22Rv1 (cell line): Measurements from ENCODE around the gene CNGB1.
A peak's percentile ranks its signal among the peaks of the same experiment; 100 is the strongest.

Source experiments
- H3K27ac ChIP-seq: fragments of 450-650 bp; 2 replicates; pipeline ENCODE4 v1.5.1; 2017
- CTCF ChIP-seq: fragments of 450-650 bp; IDR thresholded peaks from 2 replicates; pipeline ENCODE4 v1.5.1; 2017; ENCODE audit warnings: mild to moderate bottlenecking
- ZFX ChIP-seq: fragments of 450-650 bp; IDR thresholded peaks from 2 replicates; pipeline ENCODE4 v1.6.1; 2017; ENCODE audit warnings: antibody characterized with exemption, borderline replicate concordance

CNGB1 gene

GRCh38 chr16:57870753-57871454 lies 100.0 kb downstream of the CNGB1 start:
- no peak overlapping the region for H3K27ac ChIP-seq
- TF ChIP-seq CTCF (no peak), ZFX (no peak)

GRCh38 chr16:57868913-57869520 lies 101.9 kb downstream of the CNGB1 start:
- TF ChIP-seq CTCF, result no peak
- TF ChIP-seq ZFX, result no peak
- H3K27ac ChIP-seq, result no peak overlapping the region

- no peak for TF ChIP-seq CTCF
- TF ChIP-seq ZFX, result no peak
- no peak overlapping the region for H3K27ac ChIP-seq
Measured at GRCh38 chr16:57867000-57867561, 103.8 kb downstream of the CNGB1 start.

GRCh38 chr16:57866529-57866918 lies 104.4 kb downstream of the CNGB1 start:
- no peak for TF ChIP-seq ZFX
- TF ChIP-seq CTCF, result no peak
- H3K27ac ChIP-seq, result no peak overlapping the region

- TF ChIP-seq ZFX, result no peak
- no peak for TF ChIP-seq CTCF
- H3K27ac ChIP-seq, result no peak overlapping the region
Measured at GRCh38 chr16:57865746-57866528, 105.0 kb downstream of the CNGB1 start.

GRCh38 chr16:57863434-57864160 lies 107.3 kb downstream of the CNGB1 start:
- no peak overlapping the region for H3K27ac ChIP-seq
- no peak for TF ChIP-seq ZFX
- TF ChIP-seq CTCF, result peak; percentile 74
